GM08714 (cell line): ENCODE results near the gene COL23A1.

Experiments
- H3K4me3 ChIP-seq: fragments of 200-500 bp; sonication (Bioruptor generic); 2 replicates; pipeline ENCODE4 v1.5.1; 2014; ENCODE audit warnings: mild to moderate bottlenecking, low read length, inconsistent platforms
- ZNF274 ChIP-seq: IDR thresholded peaks from 2 replicates; pipeline ENCODE4 v1.6.1; 2012; ENCODE audit warnings: mild to moderate bottlenecking, low read depth, low read length

Gene COL23A1

GRCh38 chr5:178355671-178356070, 234.5 kb downstream of the COL23A1 start:
- no peak overlapping the region for H3K4me3 ChIP-seq
- TF ChIP-seq ZNF274, result no peak

GRCh38 chr5:178353461-178353860, 236.7 kb downstream of the COL23A1 start:
- H3K4me3 ChIP-seq, result no peak overlapping the region
- TF ChIP-seq ZNF274, result no peak

GRCh38 chr5:178352035-178352349, 238.2 kb downstream of the COL23A1 start:
- H3K4me3 ChIP-seq, result no peak overlapping the region
- no peak for TF ChIP-seq ZNF274

- no peak overlapping the region for H3K4me3 ChIP-seq
- TF ChIP-seq ZNF274, result no peak
These were observed 238.8 kb downstream of the COL23A1 start for GRCh38 chr5:178351221-178352034.

- no peak overlapping the region for H3K4me3 ChIP-seq
- no peak for TF ChIP-seq ZNF274
These were observed 239.6 kb downstream of the COL23A1 start for GRCh38 chr5:178350361-178351220.

GRCh38 chr5:178349625-178350353, 240.4 kb downstream of the COL23A1 start:
- no peak for TF ChIP-seq ZNF274
- H3K4me3 ChIP-seq, result no peak overlapping the region

GRCh38 chr5:178349075-178349511, 241.1 kb downstream of the COL23A1 start:
- H3K4me3 ChIP-seq, result no peak overlapping the region
- no peak for TF ChIP-seq ZNF274

GRCh38 chr5:178348356-178349074, 241.7 kb downstream of the COL23A1 start:
- no peak overlapping the region for H3K4me3 ChIP-seq
- no peak for TF ChIP-seq ZNF274

- TF ChIP-seq ZNF274, result no peak
- no peak overlapping the region for H3K4me3 ChIP-seq
These were observed 242.2 kb downstream of the COL23A1 start for GRCh38 chr5:178347956-178348355.

- no peak overlapping the region for H3K4me3 ChIP-seq
- TF ChIP-seq ZNF274, result no peak
These were observed 243.4 kb downstream of the COL23A1 start for GRCh38 chr5:178346607-178347334.

GRCh38 chr5:178343306-178343705, 246.9 kb downstream of the COL23A1 start:
- H3K4me3 ChIP-seq, result no peak overlapping the region
- TF ChIP-seq ZNF274, result no peak

- no peak for TF ChIP-seq ZNF274
- H3K4me3 ChIP-seq, result no peak overlapping the region
These were observed 248.4 kb downstream of the COL23A1 start for GRCh38 chr5:178341851-178342140.

- H3K4me3 ChIP-seq, result no peak overlapping the region
- no peak for TF ChIP-seq ZNF274
These were observed 248.9 kb downstream of the COL23A1 start for GRCh38 chr5:178341091-178341850.
